Muscle layer of duodenum (tissue), 2 donors: ENCODE measurements around the gene CEP162.
"Not testable (repeated sequence)": the region's sequence is repeated elsewhere in the genome, so short reads cannot be mapped to it uniquely, and the experiment has no call there.

ENCODE experiments used
- H3K27ac ChIP-seq: one replicate; pipeline ENCODE4 v1.7.0; 2013; ENCODE audit warnings: mild to moderate bottlenecking, low read length
- H3K27me3 ChIP-seq: one replicate; pipeline ENCODE4 v1.7.0; 2013; ENCODE audit warnings: low read depth, mild to moderate bottlenecking, control low read depth, low read length
- H3K36me3 ChIP-seq, 2 donors: one replicate each; pipeline ENCODE4 v1.7.0; 2013; ENCODE audit warnings: low read length in 2 of 2, control low read depth in 1 of 2, mild to moderate bottlenecking in 1 of 2; ENCODE audit not compliant: insufficient read depth in 2 of 2, control insufficient read depth in 1 of 2
- H3K4me1 ChIP-seq, 2 donors: one replicate each; pipeline ENCODE4 v1.7.0; 2013; ENCODE audit warnings: low read length in 2 of 2, mild to moderate bottlenecking in 2 of 2, control low read depth in 1 of 2, moderate library complexity in 1 of 2; ENCODE audit not compliant: insufficient read depth in 2 of 2, control insufficient read depth in 1 of 2
- H3K4me3 ChIP-seq, 2 donors: one replicate each; pipeline ENCODE4 v1.7.0; 2013; ENCODE audit warnings: low read length in 2 of 2, low read depth in 1 of 2, mild to moderate bottlenecking in 1 of 2
- H3K9me3 ChIP-seq, 2 donors: one replicate each; pipeline ENCODE4 v1.7.0; 2013; ENCODE audit warnings: low read length in 2 of 2, control low read depth in 1 of 2, mild to moderate bottlenecking in 1 of 2; ENCODE audit not compliant: control insufficient read depth in 1 of 2
- donor health status: healthy.

The CEP162 gene

DNA sequence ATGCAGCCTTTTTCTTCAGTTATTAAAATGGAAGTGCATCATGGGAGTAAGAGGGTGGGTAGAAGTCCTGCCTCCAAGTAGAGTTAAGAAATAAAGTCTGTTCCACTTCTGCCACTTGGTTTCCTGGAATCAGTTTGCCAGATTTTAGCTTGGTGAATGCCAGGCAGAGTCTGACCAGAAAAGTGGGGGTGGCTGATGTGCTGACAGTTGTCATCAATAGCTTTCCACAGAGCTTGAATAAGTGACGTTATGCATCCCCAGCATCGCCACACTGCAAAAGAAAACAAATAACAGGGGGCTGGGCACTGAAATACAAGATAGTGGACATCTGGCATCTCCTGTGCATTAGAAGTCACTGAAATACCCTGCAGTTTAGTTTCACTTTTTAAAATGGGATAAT is 30.8 kb upstream of the CEP162 start:
- H3K4me3 ChIP-seq = peak overlapping the region in 1 of 2 donors; percentile 36
- no peak overlapping the region for H3K27ac ChIP-seq
- H3K36me3 ChIP-seq = no peaks in the 10 kb centered on the region
- no peaks in the 10 kb centered on the region for H3K9me3 ChIP-seq
- peaks cover 0 to 3% of the 10 kb centered on the region in 2 donors for H3K4me1 ChIP-seq
- H3K27me3 ChIP-seq = no peaks in the 10 kb centered on the region

DNA sequence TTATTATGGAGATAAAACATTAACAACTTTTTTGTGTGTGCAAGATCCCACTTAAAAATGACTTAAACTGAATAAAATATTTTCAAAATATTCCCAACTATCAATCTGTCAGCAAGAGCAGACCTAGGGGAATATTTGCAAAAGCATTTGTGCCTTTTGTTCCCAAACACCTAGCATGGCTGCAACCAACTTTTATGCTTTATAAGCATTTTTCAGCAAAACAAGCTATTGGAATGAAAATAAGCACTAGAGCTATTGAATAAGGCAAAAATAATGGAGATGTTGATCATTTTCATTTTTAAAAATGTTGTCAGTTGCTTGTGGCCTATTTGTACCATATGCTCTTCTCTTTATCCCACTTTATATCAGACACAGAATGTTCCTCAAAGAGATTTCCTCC is 28.2 kb upstream of the CEP162 start:
- no peak overlapping the region for H3K4me3 ChIP-seq
- H3K27ac ChIP-seq = no peak overlapping the region
- no peaks in the 10 kb centered on the region for H3K27me3 ChIP-seq
- no peaks in the 10 kb centered on the region for H3K9me3 ChIP-seq
- H3K4me1 ChIP-seq = peaks cover 0 to 3% of the 10 kb centered on the region in 2 donors
- H3K36me3 ChIP-seq = no peaks in the 10 kb centered on the region

- Histone ChIP-seq H3K27ac (no peak overlapping the region), H3K27me3 (no peaks in the 10 kb centered on the region), H3K36me3 (no peaks in the 10 kb centered on the region), H3K4me3 (no peak overlapping the region), H3K9me3 (no peaks in the 10 kb centered on the region), H3K4me1 (peaks cover 0 to 3% of the 10 kb centered on the region in 2 donors)
These were observed 25.9 kb upstream of the CEP162 start for GRCh38 chr6:84253380-84253779.

DNA sequence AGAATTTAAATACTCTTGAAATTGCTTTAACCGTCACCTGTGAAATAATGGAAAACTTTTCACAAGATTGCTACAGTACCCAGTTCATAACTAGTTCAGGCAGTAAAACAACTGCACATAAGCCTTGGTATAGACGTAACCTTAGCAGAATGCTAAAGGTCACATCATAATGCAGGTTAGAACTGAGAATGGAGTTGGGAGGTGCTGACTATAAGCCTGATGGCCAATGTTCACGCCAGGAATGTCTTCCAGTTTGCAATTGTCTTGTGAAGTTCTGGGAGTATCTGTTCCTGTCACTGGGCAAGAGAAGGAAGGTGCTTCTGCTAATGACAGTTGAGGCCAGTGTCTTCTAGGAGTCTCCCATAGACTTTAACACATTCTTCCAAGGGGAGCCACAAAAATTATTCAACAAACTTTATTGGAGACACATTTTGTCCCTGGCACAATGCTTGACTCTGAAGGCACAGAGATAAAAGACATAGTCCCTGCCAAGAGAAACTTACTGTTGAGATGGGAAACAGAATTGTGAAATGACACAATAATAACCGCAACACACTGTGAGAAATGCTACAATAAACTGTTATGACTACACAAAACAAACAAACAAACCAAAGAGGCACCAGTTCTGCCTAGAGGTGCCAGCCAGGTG is 24.6 kb upstream of the CEP162 start:
- no peaks in the 10 kb centered on the region for H3K36me3 ChIP-seq
- no peak overlapping the region for H3K4me3 ChIP-seq
- H3K27me3 ChIP-seq = no peaks in the 10 kb centered on the region

GRCh38 chr6:84249724-84250123 is 22.3 kb upstream of the CEP162 start:
- Histone ChIP-seq H3K27me3 (no peaks in the 10 kb centered on the region), H3K36me3 (no peaks in the 10 kb centered on the region), H3K9me3 (no peaks in the 10 kb centered on the region), H3K4me1 (no peaks in the 10 kb centered on the region), H3K4me3 (no peak overlapping the region), H3K27ac (no peak overlapping the region)

More for the DNA sequence above, 24.6 kb upstream of the CEP162 start:
- H3K9me3 ChIP-seq = no peaks in the 10 kb centered on the region
- no peaks in the 10 kb centered on the region for H3K4me1 ChIP-seq
- H3K27ac ChIP-seq = no peak overlapping the region

DNA sequence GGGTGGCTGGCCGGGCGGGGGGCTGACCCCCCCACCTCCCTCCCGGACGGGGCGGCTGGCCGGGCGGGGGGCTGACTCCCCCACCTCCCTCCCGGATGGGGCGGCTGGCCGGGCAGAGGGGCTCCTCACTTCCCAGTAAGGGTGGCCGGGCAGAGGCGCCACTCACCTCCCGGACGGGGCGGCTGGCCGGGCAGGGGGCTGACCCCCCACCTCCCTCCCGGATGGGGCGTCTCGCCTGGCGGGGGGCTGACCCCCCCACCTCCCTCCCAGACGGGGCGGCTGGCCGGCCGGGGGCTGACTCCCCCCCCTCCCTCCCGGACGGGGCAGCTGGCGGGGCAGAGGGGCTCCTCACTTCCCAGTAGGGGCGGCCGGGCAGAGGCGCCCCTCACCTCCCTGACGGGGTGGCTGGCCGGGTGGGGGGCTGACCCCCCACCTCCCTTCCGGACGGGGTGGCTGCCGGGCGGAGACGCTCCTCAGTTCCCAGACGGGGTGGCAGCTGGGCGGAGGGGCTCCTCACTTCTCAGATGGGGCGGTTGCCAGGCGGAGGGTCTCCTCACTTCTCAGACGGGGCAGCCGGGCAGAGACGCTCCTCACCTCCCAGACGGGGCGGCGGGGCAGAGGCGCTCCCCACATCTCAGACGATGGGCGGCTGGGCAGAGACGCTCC is 17.1 kb upstream of the CEP162 start:
- H3K36me3 ChIP-seq, H3K4me3 ChIP-seq, H3K9me3 ChIP-seq, H3K27me3 ChIP-seq, H3K27ac ChIP-seq, H3K4me1 ChIP-seq: not testable (repeated sequence)

- Histone ChIP-seq H3K9me3 (no peaks in the 10 kb centered on the region), H3K4me3 (no peak overlapping the region), H3K27me3 (no peaks in the 10 kb centered on the region)
These were observed 15.8 kb upstream of the CEP162 start for GRCh38 chr6:84243240-84243639.

DNA sequence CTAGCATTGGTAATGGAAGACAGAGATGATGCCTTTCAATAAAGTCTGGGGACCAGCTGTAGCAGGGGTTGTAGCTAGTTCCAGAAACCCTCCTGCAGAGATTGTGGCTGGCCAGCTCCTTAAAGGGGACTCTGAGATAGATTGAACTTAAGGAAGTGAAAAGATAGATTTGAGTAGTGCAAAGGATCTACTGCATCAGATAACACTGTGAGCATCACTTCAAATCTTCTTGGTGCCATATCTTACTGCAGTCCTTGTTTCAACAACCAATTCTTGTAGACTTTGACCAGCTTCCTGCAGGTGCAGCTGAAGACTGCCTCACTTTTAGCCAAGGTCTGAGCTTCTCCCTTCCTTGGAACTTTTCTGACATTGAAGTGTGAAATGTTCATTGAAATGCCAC is 14.8 kb upstream of the CEP162 start:
- Histone ChIP-seq H3K9me3 (no peaks in the 10 kb centered on the region), H3K36me3 (no peaks in the 10 kb centered on the region), H3K4me1 (no peaks in the 10 kb centered on the region), H3K4me3 (no peak overlapping the region), H3K27ac (no peak overlapping the region), H3K27me3 (no peaks in the 10 kb centered on the region)

More at GRCh38 chr6:84243240-84243639, 15.8 kb upstream of the CEP162 start:
- H3K36me3 ChIP-seq = no peaks in the 10 kb centered on the region
- no peaks in the 10 kb centered on the region for H3K4me1 ChIP-seq
- no peak overlapping the region for H3K27ac ChIP-seq

DNA sequence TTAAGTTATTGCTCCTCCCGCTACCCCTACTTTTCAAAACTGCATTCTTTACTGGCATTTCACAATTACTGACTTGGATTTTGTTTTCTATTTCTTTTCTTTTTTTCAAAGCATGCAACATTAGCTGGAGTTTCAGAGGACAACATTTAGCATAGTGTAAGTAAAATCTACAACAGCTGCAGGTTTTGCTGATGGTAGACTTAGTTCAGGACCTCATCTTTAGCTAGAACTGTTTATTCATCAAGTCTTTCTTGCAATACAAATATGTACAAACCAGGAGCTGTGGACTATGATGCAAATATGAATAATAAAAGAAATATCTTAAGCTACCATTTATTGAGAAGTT is 728 bp upstream of the CEP162 start:
- Histone ChIP-seq H3K36me3 (no peaks in the 10 kb centered on the region), H3K27me3 (peaks cover 8% of the 10 kb centered on the region), H3K4me3 (peak overlapping the region; percentile 76 to 97), H3K4me1 (no peaks in the 10 kb centered on the region), H3K27ac (peak overlapping the region; percentile 85), H3K9me3 (no peaks in the 10 kb centered on the region)

DNA sequence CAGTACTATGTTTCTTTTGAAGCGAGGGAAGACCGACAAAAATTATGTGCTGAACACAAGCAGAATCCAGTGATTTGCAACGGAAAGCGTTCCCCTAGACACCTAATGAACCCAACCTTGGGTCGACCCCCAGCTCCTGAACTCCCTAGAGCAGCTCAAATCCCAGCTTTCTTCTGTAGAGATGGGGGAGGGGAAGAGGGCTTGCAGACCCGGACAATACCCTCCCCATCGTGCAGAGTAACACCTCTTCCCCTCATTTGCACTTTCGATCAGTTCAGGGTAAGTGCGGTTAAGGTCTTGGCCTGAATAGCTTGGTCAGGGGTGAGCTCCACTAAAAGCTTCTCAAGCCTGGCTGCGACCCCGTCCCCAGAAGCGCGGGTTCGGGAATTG is 404 bp downstream of the CEP162 start:
- Histone ChIP-seq H3K4me3 (peak overlapping the region; percentile 76 to 97), H3K27ac (peak overlapping the region; percentile 85), H3K27me3 (no peaks in the 10 kb centered on the region), H3K4me1 (no peaks in the 10 kb centered on the region), H3K36me3 (no peaks in the 10 kb centered on the region), H3K9me3 (no peaks in the 10 kb centered on the region)

- no peak overlapping the region for H3K27ac ChIP-seq
- H3K4me1 ChIP-seq = no peaks in the 10 kb centered on the region
- no peaks in the 10 kb centered on the region for H3K36me3 ChIP-seq
- no peaks in the 10 kb centered on the region for H3K9me3 ChIP-seq
- no peaks in the 10 kb centered on the region for H3K27me3 ChIP-seq
- H3K4me3 ChIP-seq = no peak overlapping the region
These were observed 3.2 kb downstream of the CEP162 start for GRCh38 chr6:84224251-84224650.

GRCh38 chr6:84223608-84224007 is 3.8 kb downstream of the CEP162 start:
- not testable (repeated sequence) for H3K27ac ChIP-seq, H3K36me3 ChIP-seq, H3K4me1 ChIP-seq, H3K27me3 ChIP-seq, H3K9me3 ChIP-seq, H3K4me3 ChIP-seq
